ELR (cell line): ENCODE data around the gene ACOXL.
"Not testable (repeated sequence)": the region's sequence is repeated elsewhere in the genome, so short reads cannot be mapped to it uniquely, and the experiment has no call there.

Source experiments
- DNase-seq: peaks from one replicate; pipeline ENCODE4 v3.0.0-alpha.2; 2015; ENCODE audit warnings: low read depth

The ACOXL gene

DNA sequence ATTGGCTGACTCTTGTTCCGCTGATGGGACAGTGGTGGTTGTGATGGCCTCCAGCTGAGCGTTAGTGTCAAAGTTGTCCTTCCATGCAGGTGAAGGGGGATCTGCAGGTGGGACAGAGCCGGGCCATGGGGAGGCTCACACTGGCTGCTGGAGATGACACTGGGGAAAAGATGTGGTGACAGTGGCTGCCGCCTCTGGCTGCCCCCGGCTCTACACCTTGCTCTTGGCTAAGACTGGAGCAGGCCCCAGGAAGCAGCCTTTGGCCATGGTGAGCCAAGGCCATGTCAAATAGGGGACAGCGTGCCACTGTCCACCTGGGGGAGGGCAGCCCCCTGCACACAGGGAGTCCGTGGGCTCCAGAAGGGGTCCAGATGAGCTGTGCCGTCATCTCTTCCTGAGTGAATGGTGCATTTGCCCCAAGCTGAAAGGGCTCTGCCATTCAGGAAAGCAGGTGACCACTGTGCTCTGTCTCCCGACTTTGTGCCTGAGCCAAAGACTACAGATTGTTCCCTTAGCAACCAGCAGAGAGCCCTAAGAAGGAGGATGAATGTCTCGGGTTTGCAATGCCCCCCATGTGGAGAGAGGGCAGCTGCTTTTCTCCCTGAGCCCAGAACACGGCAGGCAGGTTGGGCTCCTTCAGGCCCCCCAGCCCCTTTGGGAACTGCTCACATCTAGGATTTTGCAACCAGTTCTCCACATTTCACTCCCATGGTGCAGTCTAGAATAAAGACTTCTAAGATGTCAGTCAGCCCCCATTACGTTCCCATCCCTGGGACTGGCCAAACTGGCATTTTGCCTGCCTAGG lies 309.2 kb downstream of the ACOXL start:
- no peak for DNase-seq

DNA sequence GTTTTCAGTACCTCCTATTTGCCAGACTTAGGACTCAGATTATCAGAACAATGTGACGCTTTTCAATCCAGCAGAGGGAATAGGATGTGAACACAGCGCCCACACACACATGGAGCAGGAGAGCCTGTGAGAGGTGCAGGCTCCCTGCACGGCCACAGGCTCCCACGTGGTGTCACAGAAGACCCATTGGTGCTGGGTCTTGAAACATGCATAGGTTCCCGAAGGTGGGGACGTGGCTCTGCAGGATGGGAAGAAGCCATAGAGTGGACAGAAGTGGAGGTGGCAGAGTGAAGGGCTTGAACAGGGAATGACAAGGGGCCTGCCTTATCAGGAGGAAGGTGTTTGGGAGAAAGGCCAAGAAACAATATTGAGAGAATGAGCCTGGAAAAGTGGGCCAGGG lies 309.9 kb downstream of the ACOXL start:
- DNase-seq: no peak

DNA sequence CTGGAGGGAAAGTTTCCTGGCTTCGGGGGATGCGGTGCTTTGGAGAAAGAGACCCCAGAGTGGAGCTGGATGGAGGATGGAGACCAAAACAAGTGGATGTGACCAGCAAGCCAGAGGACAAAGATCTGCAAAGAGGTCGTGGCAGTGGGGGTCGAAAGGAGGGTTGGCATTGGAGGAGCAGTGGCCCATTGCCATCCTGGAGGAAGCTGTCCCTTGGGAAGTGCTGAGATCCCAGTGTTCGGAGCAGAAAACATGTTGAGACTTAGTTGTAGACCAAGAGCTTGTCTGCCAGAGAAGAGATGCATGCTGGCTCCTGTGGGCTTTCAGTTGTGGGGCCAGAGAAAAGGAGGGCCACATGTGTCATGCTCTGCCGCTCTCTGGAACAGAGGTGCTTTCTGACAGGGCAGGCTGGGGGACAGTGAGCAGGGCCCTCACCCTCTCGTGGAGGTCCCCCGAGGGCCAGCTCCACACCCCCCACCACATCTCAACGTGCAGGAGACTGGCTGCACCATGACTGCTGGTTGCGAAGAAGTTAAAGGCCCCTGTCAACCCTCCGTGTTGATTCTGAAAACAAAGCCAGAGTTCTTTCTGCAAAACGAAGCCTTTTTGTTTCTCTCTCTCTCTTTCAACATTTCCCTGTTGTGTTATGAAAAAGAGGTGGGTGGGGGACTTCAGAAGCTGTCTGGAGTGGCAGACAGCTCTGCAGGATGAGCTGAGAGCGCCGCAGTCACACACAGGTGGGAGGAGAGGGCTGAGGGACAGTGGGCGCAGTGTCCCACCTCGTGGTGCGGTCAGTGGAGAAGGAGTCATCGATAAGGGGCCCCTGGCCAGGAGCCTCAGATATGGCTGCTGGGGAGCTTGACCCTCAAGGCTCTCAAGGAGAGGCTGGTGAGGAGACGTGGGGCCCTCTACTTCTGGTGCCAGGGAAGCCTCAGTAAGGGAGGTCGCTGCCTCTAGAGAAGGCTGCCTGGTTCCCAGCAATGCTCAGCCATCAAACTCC lies 310.7 kb downstream of the ACOXL start:
- DNase-seq: no peak

DNA sequence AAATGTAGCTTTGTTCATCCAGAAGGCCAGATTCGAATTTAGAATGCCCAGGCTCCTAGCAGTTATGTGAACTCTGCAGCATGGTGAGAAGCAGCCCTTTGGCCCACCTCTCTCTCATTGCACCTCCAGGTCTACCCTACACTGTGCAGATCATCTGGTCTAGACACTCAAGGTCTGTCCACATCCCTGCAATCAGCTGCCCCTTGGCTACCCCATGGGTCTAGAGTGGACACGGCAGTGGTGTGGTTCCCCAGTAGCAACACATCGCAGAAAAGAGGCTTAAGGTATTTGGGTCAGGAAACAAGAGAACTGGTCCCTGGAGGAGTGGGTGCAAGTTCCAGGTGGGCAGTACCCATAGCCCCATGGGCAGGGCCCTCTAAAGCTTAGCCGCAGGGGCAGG lies 311.7 kb downstream of the ACOXL start:
- DNase-seq: no peak

DNA sequence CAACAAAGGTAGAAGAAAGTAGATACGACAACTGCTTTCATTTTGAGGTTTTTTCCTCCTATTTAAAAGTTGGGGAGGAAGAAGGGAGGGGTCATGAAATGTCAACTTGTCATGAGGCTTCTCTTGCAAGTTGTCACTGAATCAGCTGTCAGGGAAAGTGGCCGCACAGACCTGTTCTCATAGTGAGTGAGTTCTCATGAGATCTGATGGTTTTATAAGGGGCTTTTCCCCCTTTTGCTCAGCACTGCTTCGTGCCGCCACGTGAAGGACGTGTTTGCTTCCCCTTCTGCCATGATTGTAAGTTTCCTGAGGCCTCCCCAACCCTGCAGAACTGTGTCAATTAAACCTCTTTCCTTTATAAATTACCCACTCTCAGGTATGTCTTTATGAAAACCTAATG lies 312.9 kb downstream of the ACOXL start:
- DNase-seq: not testable (repeated sequence)

DNA sequence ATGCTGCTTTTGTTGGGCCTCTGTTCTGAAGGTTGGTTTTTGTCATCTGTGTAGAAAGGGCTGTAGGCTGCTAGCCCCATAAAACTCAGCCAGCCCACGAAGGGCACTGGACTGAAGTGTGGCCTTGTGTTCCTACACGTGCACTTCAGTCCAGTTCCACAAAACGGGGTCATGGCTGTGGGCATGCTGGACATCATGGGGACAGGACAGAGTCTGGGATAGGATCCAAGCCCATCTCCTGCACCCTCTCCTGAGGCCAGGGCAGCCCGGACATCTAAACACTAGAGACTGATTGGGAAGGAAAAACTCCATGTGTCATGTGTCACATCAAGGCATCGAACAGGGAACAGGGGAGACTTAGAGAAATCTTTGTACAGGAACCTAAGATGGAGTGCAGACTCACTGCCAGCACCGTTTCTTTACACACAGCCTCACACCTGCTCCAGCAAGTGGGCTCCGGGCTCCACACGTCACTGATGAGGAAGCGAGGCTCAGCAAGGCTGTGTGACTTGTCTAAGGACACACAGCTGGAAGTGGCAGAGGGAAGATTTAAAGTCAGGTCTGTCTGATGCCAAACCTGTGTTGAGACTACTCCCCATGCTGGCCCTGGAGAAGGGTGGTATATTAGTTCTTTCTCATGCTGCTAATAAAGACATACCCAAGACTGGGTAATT lies 313.5 kb downstream of the ACOXL start:
- DNase-seq: no peak

DNA sequence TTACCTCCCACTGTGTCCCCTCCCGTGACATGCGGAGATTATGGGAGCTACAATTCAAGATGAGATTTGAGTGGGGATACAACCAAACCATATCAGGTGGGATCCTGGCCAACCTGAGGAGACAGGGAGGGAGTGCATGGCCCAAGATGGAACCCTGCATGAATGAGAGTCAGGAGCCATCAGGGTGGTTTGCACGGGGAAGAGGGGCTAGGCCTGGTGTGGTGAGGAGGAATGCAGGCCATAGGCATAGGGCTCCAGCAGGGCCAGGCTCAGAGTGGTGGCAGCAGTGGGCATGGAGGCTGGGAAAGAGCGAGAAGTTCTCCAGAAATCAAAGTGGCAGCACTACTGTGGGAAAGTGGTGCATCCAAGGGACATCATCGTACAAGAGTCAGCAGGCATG lies 314.3 kb downstream of the ACOXL start:
- no peak for DNase-seq

DNA sequence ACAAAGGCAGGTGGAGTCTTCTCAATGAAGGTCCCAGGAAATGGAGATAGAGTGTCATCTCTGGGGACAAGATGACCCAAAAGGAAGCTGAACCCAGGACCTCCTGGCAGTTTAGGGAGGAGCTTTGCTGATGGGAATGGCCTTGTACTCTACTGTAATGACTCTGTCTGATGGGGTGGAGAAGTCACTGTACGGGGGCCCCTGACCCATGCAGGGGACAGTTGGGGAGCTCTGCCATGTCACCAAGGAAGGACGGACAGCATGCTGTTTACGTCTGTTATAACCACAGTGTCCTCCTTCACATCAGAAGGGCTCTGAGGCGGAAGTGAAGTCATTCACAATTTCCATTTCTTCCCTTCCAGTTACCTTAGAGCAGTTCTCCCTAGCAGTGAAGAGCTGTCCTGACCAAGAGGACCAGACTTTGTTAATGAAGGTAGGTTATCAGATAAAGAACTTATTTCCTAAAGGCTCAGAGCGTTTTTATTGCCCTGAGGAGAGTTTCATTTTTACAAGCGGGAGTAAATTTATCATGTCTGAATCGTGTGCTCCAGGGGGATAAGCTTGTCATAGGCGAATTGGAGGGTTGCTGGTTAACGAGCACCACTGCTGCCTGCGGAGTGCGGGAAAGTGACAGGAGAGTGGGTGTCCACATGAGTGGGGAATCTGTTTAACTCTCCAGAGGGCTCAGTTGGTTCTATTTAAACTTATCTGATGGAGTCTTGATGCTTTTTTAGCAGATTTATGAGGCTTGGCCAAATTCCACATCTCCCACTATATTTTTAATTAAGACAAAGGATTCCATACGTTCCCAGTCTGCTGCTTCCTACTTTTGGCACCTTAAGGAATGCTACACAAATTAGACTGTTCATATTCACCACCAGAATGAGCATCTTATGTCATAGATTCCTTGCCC lies 316.7 kb downstream of the ACOXL start:
- no peak for DNase-seq

DNA sequence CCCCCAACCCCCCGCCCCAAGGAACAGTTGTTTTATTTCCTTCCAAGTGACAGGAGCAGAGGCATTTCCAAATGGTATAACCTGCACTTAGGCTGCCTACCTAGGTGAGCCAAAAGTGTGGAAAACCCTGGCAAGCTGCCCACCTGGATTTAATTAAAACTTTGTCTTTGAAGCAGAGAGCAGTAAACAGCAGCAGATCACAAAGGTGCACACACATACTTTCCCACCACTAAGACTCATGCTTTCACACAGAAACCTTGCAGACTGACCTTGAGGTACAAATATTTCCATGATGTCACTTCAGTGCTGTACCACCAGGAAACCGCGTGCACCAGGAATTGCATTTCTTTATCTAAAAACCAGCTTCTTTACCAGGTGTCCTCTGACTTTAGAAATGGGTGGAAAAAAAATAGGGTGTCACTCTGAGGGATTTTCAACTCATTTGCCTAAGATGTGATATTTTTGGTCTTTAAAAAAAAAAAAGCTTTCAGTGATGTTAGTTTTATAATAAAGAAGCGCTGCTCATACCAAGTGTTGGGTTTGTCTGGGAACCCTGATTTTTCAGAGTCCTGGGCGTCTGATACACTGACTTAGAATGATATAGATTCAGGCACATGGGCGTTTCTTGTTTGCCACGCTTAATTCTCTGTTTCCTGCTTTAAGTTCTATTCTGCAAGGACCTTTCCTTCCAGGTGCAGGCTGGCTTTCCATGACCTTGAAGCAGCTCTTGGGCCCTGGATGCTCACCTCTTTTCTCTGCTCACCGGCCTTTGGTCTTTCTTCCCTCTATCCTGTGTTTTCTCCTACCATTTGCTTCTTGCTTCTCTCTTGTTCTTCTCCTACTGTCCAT lies 317.6 kb downstream of the ACOXL start:
- DNase-seq: no peak

DNA sequence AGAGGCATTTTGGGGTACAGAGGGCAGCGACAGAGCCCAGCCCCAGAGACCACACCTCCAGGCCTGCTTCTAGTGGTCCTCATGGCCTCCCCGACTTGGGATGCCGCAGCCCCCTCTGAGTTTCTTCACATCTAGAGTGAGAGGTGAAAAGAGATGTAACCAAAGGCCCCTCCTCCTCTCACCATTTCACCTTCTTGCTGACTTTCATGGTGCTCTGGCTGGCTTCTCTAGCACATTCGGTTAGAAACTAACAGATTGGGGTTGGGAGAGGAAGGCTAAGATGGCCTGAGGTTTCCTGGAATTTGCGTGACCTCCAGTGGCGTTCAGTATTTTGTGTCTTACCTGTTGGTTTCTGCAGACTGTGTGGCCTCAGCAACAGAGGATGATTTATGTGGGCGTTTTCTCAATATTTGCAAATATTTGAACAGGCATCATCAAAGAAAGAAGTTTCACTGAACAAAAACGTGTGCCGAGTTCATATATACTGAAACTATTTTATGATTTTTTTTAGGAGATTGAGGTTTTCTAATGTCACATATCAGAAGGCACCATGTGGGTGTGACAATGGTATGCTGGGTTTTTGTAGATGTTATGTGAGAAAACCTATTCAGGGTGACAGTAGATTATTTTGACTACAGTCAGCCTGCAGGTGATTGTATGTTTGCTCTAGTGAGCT lies 318.5 kb downstream of the ACOXL start:
- no peak for DNase-seq

DNA sequence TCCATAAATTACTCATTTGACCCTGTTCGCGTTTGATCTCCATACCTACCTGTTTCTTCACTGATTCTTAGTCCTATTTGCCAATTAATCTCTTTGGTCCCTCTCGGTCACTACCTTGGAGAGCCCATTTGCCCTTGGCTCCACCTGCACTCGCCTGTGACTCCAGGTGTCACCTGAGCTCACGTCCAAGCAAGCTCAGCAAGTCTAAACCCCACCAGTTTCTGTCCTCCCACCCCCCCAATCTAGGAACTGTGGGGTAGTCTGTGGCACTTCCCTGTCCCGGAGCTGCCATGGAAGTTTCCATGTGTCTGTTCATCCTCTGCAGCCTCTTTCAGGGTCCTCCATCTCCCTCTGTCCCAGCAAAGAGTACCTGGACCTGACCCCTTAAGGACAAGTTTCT lies 320.2 kb downstream of the ACOXL start:
- no peak for DNase-seq

DNA sequence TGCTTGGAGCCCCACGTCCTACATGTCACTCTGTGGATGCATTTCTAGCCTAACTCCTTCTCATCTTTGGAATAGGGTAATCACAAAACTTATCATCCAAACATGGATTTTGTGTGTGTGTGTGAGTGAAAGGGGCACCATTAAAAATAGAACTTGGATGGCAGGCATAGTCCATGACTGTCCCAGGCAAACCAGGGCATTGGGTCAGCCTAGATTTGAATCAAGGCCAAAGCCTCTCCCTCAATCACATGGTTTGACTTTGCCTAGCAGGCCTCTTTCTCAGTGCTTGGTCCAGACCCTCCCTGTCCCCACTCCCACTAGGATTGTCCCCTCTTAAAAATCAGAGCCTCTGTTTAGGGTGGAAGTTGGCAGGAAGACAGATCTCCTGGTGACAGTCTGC lies 320.9 kb downstream of the ACOXL start:
- no peak for DNase-seq

DNA sequence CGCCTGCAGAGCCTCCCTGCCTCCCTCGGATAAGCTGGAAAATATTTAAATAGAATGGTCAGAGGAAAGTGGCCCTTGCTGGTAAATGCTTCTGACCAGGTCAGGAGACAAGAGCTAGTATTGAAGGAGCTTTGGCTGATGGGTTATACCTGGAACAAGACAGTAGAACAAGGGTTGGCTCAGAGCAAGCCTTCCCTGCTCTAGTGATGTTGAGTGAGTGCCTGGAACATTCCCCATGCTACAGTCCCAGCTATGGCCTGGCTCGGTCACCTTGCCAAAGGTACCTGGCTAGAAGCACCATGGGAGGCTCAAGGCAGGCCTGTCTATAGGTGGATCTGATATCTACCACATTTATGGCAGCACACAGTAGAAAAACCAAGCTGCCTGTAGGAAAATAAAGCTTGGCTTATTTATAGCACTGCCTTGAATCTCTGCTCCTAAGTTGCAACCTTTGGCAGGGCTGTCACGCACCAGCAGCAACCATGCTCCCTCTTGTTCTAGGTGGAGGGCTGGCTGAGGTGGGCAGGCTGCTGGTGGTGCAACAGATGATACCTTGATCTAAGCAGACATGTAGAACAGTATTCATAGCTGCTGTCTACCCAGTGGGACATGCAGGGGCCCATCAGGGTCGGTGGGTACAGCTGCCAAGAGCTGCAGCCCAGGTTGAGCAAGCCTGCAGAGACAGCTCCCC lies 321.6 kb downstream of the ACOXL start:
- no peak for DNase-seq

DNA sequence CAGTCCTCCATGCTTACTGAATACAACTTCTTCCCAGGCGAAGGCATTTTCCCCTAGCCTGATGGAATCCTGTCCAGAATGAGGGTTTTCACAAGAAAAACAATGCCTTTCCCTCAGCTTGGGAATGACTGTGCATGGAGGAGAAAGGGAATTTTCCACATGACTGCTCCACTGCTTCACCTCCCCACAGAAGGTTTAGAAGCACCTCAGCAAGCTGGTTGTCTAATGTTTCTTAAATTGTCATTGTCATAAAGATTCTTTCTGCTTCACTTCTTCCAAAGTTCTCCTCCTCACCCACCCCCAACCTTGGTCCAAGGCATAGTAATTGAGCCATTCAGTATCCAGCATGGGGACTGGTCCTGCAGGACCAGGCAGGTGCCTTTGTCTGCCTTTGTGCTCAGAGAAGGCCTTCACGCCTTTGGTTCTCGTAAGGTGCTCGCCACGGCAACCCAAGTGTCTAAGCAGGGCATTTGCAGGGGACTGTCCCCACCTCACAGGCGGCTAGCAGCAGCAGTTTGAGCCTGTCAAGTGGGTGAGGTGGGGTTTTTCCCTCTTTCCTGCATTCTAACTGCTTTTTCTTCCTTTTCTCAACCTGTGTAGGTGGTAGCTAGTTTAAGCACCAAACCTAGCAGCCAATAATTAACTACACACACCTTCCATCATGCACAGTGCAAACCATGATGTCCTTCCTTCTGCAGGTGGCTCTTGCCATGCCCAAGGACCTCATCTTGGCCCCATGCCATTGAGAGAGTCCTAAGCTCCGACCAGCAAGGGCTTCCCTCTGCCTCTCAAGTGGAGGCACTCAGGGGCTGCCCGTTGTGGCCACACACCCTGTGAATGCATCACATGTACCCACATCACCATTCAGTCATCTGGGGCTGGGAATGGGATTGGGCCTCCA lies 322.7 kb downstream of the ACOXL start:
- DNase-seq: no peak

DNA sequence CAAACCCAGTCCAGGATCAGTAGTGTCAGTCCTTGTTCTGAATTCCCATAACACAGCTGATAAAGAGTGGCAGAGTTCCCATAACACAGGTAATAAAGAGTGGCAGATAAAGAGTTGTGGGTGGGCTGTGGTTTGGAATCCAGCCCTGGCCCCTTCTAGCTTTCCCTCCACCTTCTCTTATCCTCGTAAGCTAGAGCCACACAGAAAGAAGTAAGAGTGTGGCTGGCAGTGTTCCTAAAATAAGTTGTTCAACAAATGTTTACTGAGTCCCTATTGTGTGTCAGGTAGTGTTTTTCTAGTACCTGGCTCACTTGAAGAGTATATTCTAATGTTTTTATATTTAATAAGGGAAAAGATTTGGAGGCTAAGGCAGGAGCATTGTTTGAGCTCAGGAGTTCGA lies 323.4 kb downstream of the ACOXL start:
- DNase-seq: no peak

DNA sequence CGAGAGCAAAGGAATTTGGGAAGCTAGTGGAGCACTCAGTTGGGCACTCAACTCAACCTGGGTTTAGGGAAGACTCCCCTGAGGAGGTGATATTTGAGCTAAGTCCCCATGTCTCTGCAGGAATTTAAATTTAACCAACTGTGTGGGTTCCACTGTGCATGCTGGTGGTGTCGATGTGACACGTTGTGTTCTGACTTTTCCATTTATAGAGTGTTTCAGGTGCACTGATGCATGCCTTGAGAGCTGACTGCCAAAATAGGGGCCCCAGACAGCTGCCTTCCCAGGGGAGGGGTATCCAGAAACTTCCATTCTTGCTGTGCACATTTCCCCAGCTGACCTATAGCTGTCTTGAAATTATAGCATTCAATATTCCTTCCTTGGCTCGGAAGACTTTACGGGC lies 324.7 kb downstream of the ACOXL start:
- no peak for DNase-seq

DNA sequence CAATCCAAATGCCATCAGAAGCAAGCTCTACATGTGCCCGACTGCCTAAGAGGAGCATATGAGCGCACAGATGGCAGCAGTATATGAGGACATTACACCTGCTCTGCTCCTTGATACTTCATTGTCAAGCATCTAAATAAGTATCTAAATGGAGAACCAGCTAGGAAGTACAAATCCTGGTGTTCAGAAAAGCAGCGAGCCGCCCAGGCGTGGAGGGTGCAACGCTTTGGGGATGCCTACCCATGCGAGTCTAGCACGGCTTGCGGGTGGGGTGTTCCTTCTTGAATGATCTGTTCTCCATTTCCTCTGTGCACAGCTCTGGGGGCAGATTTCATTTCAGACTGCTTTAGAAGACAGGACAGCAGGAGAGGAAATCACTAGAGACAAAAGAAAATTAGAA lies 325.3 kb downstream of the ACOXL start:
- no peak for DNase-seq

DNA sequence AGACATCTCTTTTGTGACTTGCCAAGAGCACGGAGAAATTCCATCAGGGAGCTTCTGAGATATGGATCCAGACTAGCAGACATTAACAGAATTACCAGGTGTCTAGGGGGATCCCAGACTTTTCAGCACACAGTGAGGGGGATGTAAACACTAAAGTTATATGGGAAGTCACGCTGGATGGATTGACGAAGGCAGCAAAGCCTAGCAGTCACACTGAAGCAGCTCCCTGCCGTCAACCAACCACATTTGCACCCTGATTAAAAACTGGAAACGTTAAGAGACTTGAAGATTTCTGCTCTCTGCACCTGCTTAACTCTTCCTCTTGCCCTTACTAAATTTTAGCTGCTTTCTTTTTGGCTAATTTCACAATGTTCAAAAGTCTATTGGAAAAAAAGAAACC lies 325.9 kb downstream of the ACOXL start:
- no peak for DNase-seq
